A549 (cell line): ENCODE measurements around the gene SENP5. TPM values are rescaled to one million over a fixed set of nuclear protein-coding genes. Genes with fewer than 3 reads are reported as not detected.

ENCODE experiments used
- ATAC-seq, 2 experiments: fragments of 200-7000 bp in 1 of 2; fragments of >200 bp in 1 of 2; cut with Nextera tagmentation in 1 of 2; cut with Tn5 transposase in 1 of 2; 3 replicates each; pipeline versions ENCODE4 v1.8.0 to v1.9.1; 2018 to 2020; ENCODE audit warnings: mild to moderate bottlenecking in 1 of 2, moderate library complexity in 1 of 2
- CTCF ChIA-PET: fragments of 300-600 bp; sonication (Branson Sonifier 250); formaldehyde crosslinking; extraction: SDS; loops from one replicate; lab custom pipeline; 2021; ENCODE audit warnings: antibody characterized with exemption, inconsistent platforms; lab: Yijun Ruan, JAX
- POLR2A ChIA-PET: fragments of 350-600 bp; formaldehyde crosslinking; extraction: SDS; loops from one replicate; lab custom pipeline; 2021; ENCODE audit warnings: antibody characterized with exemption, inconsistent platforms; lab: Yijun Ruan, JAX
- DNase-seq, 2 experiments: peaks; one replicate each; pipeline versions ENCODE4 v3.0.0 to v3.0.0-alpha.2; 2011 to 2016; ENCODE audit warnings: low read depth in 1 of 2, low spot score in 1 of 2
- FAIRE-seq: peaks from 2 replicates; lab custom pipeline; 2011; peaks lifted over from hg19 to GRCh38; lab: Jason Lieb, UNC
- H3K27ac ChIP-seq, 2 experiments: fragments of >200 bp; sonication (Bioruptor Twin); formaldehyde crosslinking; 3 replicates each; pipeline ENCODE4 v1.5.1; 2016 to 2017
- H3K4me1 ChIP-seq: fragments of >200 bp; sonication (Bioruptor Twin); formaldehyde crosslinking; 3 replicates; pipeline ENCODE4 v1.6.1; 2016
- H3K4me2 ChIP-seq: fragments of >200 bp; sonication (Bioruptor Twin); formaldehyde crosslinking; 3 replicates; pipeline ENCODE4 v1.6.1; 2016
- H3K4me3 ChIP-seq: fragments of >200 bp; sonication (Bioruptor Twin); formaldehyde crosslinking; 3 replicates; pipeline ENCODE4 v1.5.1; 2016
- H3K9me3 ChIP-seq: fragments of >200 bp; sonication (Bioruptor Twin); formaldehyde crosslinking; 3 replicates; pipeline ENCODE4 v1.6.1; 2016
- BHLHE40 ChIP-seq: IDR thresholded peaks from 2 replicates; pipeline ENCODE4 v1.6.1; 2012; ENCODE audit warnings: low read depth, low read length, inconsistent platforms
- CBX2 ChIP-seq: fragments of 200-600 bp; sonication (generic); IDR thresholded peaks from 2 replicates; pipeline ENCODE4 v1.6.1; 2016; ENCODE audit warnings: low read depth, mild to moderate bottlenecking, borderline replicate concordance
- CBX8 ChIP-seq: fragments of 200-600 bp; sonication (generic); IDR thresholded peaks from 2 replicates; pipeline ENCODE4 v1.6.1; 2016
- CHD2 ChIP-seq: fragments of 150-350 bp; IDR thresholded peaks from 2 replicates; pipeline ENCODE4 v1.6.1; 2014; ENCODE audit warnings: low read length; ENCODE audit not compliant: partially characterized antibody
- EHF ChIP-seq: fragments of 250-450 bp; sonication (Bioruptor Pico); IDR thresholded peaks from 2 replicates; pipeline ENCODE4 v1.5.0; 2020; ENCODE audit warnings: mild to moderate bottlenecking
- ELK1 ChIP-seq: fragments of 150-350 bp; IDR thresholded peaks from 2 replicates; pipeline ENCODE4 v1.6.1; 2014; ENCODE audit warnings: low read depth, mild to moderate bottlenecking, low read length
- EP300 ChIP-seq, 2 experiments: fragments of >200 bp; sonication (Bioruptor Twin); formaldehyde crosslinking; IDR thresholded peaks; 2 replicates in 1 of 2; 3 replicates in 1 of 2; pipeline ENCODE4 v1.6.1; 2016 to 2017
- ESRRA ChIP-seq: fragments of 150-350 bp; IDR thresholded peaks from 2 replicates; pipeline ENCODE4 v1.6.1; 2014; ENCODE audit warnings: mild to moderate bottlenecking, low read length, borderline replicate concordance
- FOSB ChIP-seq: fragments of 250-450 bp; sonication (Bioruptor Pico); IDR thresholded peaks from 2 replicates; pipeline ENCODE4 v1.5.0; 2020; ENCODE audit warnings: mild to moderate bottlenecking, moderate library complexity
- FOSL2 ChIP-seq, 2 experiments: fragments of 450-650 bp in 1 of 2; fragments of >200 bp in 1 of 2; sonication (Bioruptor Twin) in 1 of 2; formaldehyde crosslinking; IDR thresholded peaks; 2 replicates each; pipeline versions ENCODE4 v1.5.0 to v1.6.1; 2016 to 2020; ENCODE audit warnings: mild to moderate bottlenecking in 1 of 2, moderate library complexity in 1 of 2
- FOXS1 ChIP-seq: fragments of 250-450 bp; sonication (Bioruptor Pico); IDR thresholded peaks from 2 replicates; pipeline ENCODE4 v1.5.0; 2020; ENCODE audit warnings: mild to moderate bottlenecking, moderate library complexity
- HDAC2 ChIP-seq: fragments of 200-600 bp; sonication (generic); IDR thresholded peaks from 2 replicates; pipeline ENCODE4 v1.6.1; 2016
- HMGXB4 ChIP-seq: fragments of 250-450 bp; sonication (Bioruptor Pico); IDR thresholded peaks from 2 replicates; pipeline ENCODE4 v1.5.0; 2021; ENCODE audit warnings: mild to moderate bottlenecking, moderate library complexity, borderline replicate concordance
- MAFK ChIP-seq: fragments of 450-650 bp; IDR thresholded peaks from 2 replicates; pipeline ENCODE4 v1.6.1; 2014; ENCODE audit not compliant: partially characterized antibody
- MYC ChIP-seq: IDR thresholded peaks from 2 replicates; pipeline ENCODE4 v1.6.1; 2012; ENCODE audit warnings: mild to moderate bottlenecking, inconsistent platforms, low read length, improper control_type of control experiment, borderline replicate concordance
- PBX3 ChIP-seq: IDR thresholded peaks from 2 replicates; pipeline ENCODE4 v1.6.1; 2012
- POLR2A ChIP-seq: IDR thresholded peaks from 2 replicates; pipeline ENCODE4 v1.6.1; 2012; ENCODE audit warnings: mild to moderate bottlenecking, low read length
- RARB ChIP-seq: fragments of 250-450 bp; sonication (Bioruptor Pico); IDR thresholded peaks from 2 replicates; pipeline ENCODE4 v1.8.0; 2021; ENCODE audit warnings: mild to moderate bottlenecking, moderate library complexity
- RCOR1 ChIP-seq: fragments of 150-350 bp; IDR thresholded peaks from 2 replicates; pipeline ENCODE4 v1.6.1; 2014; ENCODE audit warnings: antibody characterized with exemption, low read length, low read depth
- RFX5 ChIP-seq: fragments of 450-650 bp; IDR thresholded peaks from 2 replicates; pipeline ENCODE4 v1.7.1; 2014; ENCODE audit warnings: antibody characterized with exemption, mild to moderate bottlenecking, moderate library complexity
- RNF2 ChIP-seq: fragments of 200-600 bp; sonication (generic); IDR thresholded peaks from 2 replicates; pipeline ENCODE4 v1.6.1; 2016; ENCODE audit warnings: low read depth, mild to moderate bottlenecking, antibody characterized with exemption, moderate library complexity, borderline replicate concordance
- SREBF2 ChIP-seq: fragments of 450-650 bp; IDR thresholded peaks from 2 replicates; pipeline ENCODE4 v1.6.1; 2014; ENCODE audit warnings: mild to moderate bottlenecking, moderate library complexity
- TP53 ChIP-seq: fragments of 250-450 bp; sonication (Bioruptor Pico); IDR thresholded peaks from 2 replicates; pipeline ENCODE4 v1.5.0; 2021; ENCODE audit warnings: mild to moderate bottlenecking, moderate library complexity
- USF2 ChIP-seq: fragments of 450-650 bp; IDR thresholded peaks from 2 replicates; pipeline ENCODE4 v1.6.1; 2014; ENCODE audit warnings: antibody characterized with exemption
- ZC3H11A ChIP-seq: fragments of 450-650 bp; IDR thresholded peaks from 2 replicates; pipeline ENCODE4 v1.6.1; 2014; ENCODE audit warnings: antibody characterized with exemption, mild to moderate bottlenecking
- WGBS: methylation state at CpG from one replicate; pipeline ENCODE4 v1.1.6; 2017; ENCODE audit errors: missing lambda C conversion rate; 5-methylcytosine and 5-hydroxymethylcytosine counted together
- polyA plus RNA-seq, 4 experiments: library from polyadenylated mRNA; depleted of rRNA in 3 of 4; stranded (reverse); fragments of >200 nt; fragmentation: RNase III in 1 of 4; extraction: RNeasy Plus Mini Kit Qiagen cat#74134 plus additional on column Dnase treatment in 1 of 4; gene quantifications; 2 replicates in 3 of 4; 3 replicates in 1 of 4; pipeline ENCODE4 v1.2.3, GENCODE V29; 2011 to 2017

SENP5 gene
- polyA plus RNA-seq, 2 of the 4 experiments (the other 2 are of a cell fraction): 6.8 to 12.9 TPM

- ChIA-PET POLR2A (no interaction called here), CTCF (interaction anchor here (0.5 kb wide), 1 partner anchor 364 kb away, joined by 3 read pairs; no protein-coding TSS in a partner anchor)
- Histone ChIP-seq H3K4me2 (no peak overlapping the region), H3K4me3 (no peak overlapping the region), H3K9me3 (0 out of 3 replicates have a peak, but pooled peaks cover 3% of the 10 kb centered on the region), H3K27ac (no peak overlapping the region), H3K4me1 (no peaks in the 10 kb centered on the region)
- 98% methylated on average over 3 of the region's 3 CpGs for WGBS
- DNase-seq: no peak
- no peak for FAIRE-seq
- TF ChIP-seq CHD2 (no peak), FOSB (CRISPR knock-in tag) (no peak), POLR2A (no peak)
- ATAC-seq: no peak
Measured at GRCh38 chr3:196916995-196917394, 49.3 kb downstream of the SENP5 start.

- TF ChIP-seq RNF2: no peak
- no peak for TF ChIP-seq CBX8
- no peak for TF ChIP-seq FOXS1 (CRISPR knock-in tag)
- TF ChIP-seq HMGXB4 (CRISPR knock-in tag): no peak
- TF ChIP-seq RARB (CRISPR knock-in tag): no peak
- TF ChIP-seq HDAC2: no peak
- TF ChIP-seq CBX2: no peak
- TF ChIP-seq TP53 (CRISPR knock-in tag): no peak
- no peak for TF ChIP-seq ESRRA
- TF ChIP-seq EP300 (IDR thresholded peaks at IDR 0.05): no peak
- H3K27ac ChIP-seq: no peak overlapping the region
- no peak for FAIRE-seq
- no peak overlapping the region for H3K4me2 ChIP-seq
- no peak for ATAC-seq
- DNase-seq: no peak
- ChIA-PET CTCF (no interaction called here), POLR2A (no interaction called here)
- H3K9me3 ChIP-seq: 0 out of 3 replicates have a peak, but pooled peaks cover 3% of the 10 kb centered on the region
- no peaks in the 10 kb centered on the region for H3K4me1 ChIP-seq
- H3K4me3 ChIP-seq: no peak overlapping the region
- 76% methylated on average over 2 of the region's 2 CpGs for WGBS
Measured at GRCh38 chr3:196918968-196919367, 51.2 kb downstream of the SENP5 start.

GRCh38 chr3:196920733-196921132, 53.0 kb downstream of the SENP5 start:
- FAIRE-seq: no peak
- Histone ChIP-seq H3K4me2 (no peak overlapping the region), H3K4me1 (no peaks in the 10 kb centered on the region), H3K4me3 (no peak overlapping the region), H3K9me3 (0 out of 3 replicates have a peak, but pooled peaks cover 3% of the 10 kb centered on the region), H3K27ac (no peak overlapping the region)
- TF ChIP-seq BHLHE40 (no peak), FOSL2 (IDR thresholded peaks at IDR 0.05) (no peak), FOSL2 (CRISPR knock-in tag; IDR thresholded peaks at IDR 0.05) (no peak), USF2 (no peak), RFX5 (no peak), POLR2A (no peak), HDAC2 (no peak), RCOR1 (no peak), MAFK (no peak), HMGXB4 (CRISPR knock-in tag) (no peak), ELK1 (no peak), ZC3H11A (no peak), SREBF2 (no peak), MYC (no peak), PBX3 (no peak), EHF (no peak)
- WGBS: 86% methylated on average over 2 of the region's 2 CpGs
- ChIA-PET POLR2A (no interaction called here), CTCF (no interaction called here)
- ATAC-seq: no peak
- no peak for DNase-seq
